ENCODE results near the gene ARMC8.

ARMC8 gene

GRCh38 chr3:138327831-138328230 lies 140.7 kb downstream of the ARMC8 start:
- no peak for DNase-seq (ENCODE audit: extremely low spot score)
- ChIA-PET POLR2A (interaction anchor here (0.5 kb wide), 1 partner anchor 134 kb away, joined by 3 read pairs; no protein-coding TSS in a partner anchor), CTCF (interaction anchor here (0.6 to 2.0 kb wide), 9 partner anchors 10 to 588 kb away, joined by 3 to 7 read pairs (median 3); no protein-coding TSS in a partner anchor)
- no peak for TF ChIP-seq CTCF (IDR thresholded peaks at IDR 0.05; ENCODE audit: control extremely low read depth, extremely low read depth, low read depth, missing control alignments)

GRCh38 chr3:138328341-138328740 lies 141.2 kb downstream of the ARMC8 start:
- ChIA-PET POLR2A (no interaction called here), CTCF (interaction anchor here (0.6 to 2.0 kb wide), 9 partner anchors 8 to 588 kb away, joined by 3 to 7 read pairs (median 3); no protein-coding TSS in a partner anchor)
- no peak for TF ChIP-seq CTCF (IDR thresholded peaks at IDR 0.05; ENCODE audit: control extremely low read depth, extremely low read depth, low read depth, missing control alignments)
- DNase-seq (ENCODE audit: extremely low spot score), result no peak

- ChIA-PET POLR2A (no interaction called here), CTCF (interaction anchor here (0.8 to 2.0 kb wide), 8 partner anchors 9 to 587 kb away, joined by 3 to 7 read pairs (median 4); no protein-coding TSS in a partner anchor)
Measured at GRCh38 chr3:138329127-138329983, 142.3 kb downstream of the ARMC8 start, which contains the start of gene NME9. Gene NME9 (minus strand): TSS chr3:138329851. CDS start chr3:138329335, 516 bp downstream.

GRCh38 chr3:138329984-138330293 lies 142.8 kb downstream of the ARMC8 start:
- no peak for DNase-seq (ENCODE audit: extremely low spot score)
- POLR2A ChIA-PET, result no interaction called here
- no peak for TF ChIP-seq CTCF (IDR thresholded peaks at IDR 0.05; ENCODE audit: control extremely low read depth, extremely low read depth, low read depth, missing control alignments)
- CTCF ChIA-PET, result interaction anchor here (1.4 kb wide), 1 partner anchor 18 kb away, joined by 4 read pairs; no protein-coding TSS in a partner anchor

More at GRCh38 chr3:138329127-138329983, 142.3 kb downstream of the ARMC8 start, which contains the start of gene NME9:
- DNase-seq (ENCODE audit: extremely low spot score), result peak; percentile 71
- peak; percentile 57 for TF ChIP-seq CTCF (IDR thresholded peaks at IDR 0.05; ENCODE audit: control extremely low read depth, extremely low read depth, low read depth, missing control alignments)

GRCh38 chr3:138331143-138331894 lies 144.2 kb downstream of the ARMC8 start:
- DNase-seq (ENCODE audit: extremely low spot score), result no peak
- no peak for TF ChIP-seq CTCF (IDR thresholded peaks at IDR 0.05; ENCODE audit: control extremely low read depth, extremely low read depth, low read depth, missing control alignments)
- ChIA-PET POLR2A (no interaction called here), CTCF (interaction anchor here (0.8 to 2.3 kb wide), 9 partner anchors 10 to 585 kb away, joined by 3 to 7 read pairs (median 3); no protein-coding TSS in a partner anchor)

- CTCF ChIA-PET, result interaction anchor here (1.1 to 2.3 kb wide), 3 partner anchors 10 to 64 kb away, joined by 4 to 7 read pairs (median 4); no protein-coding TSS in a partner anchor
- peak; percentile 35 for TF ChIP-seq CTCF (IDR thresholded peaks at IDR 0.05; ENCODE audit: control extremely low read depth, extremely low read depth, low read depth, missing control alignments)
- DNase-seq (ENCODE audit: extremely low spot score), result peak; percentile 36
- POLR2A ChIA-PET, result no interaction called here
Measured at GRCh38 chr3:138332472-138333073, 145.5 kb downstream of the ARMC8 start.

All from GM10248 (cell line).